ENCODE data around the gene SERPINA1. TPM values are rescaled to one million over a fixed set of nuclear protein-coding genes. Genes with fewer than 3 reads are reported as not detected.
A peak's percentile ranks its signal among the peaks of the same experiment; 100 is the strongest.

SERPINA1 gene
- total and polyA plus RNA-seq, 2 of the 13 experiments (the other 11 are each of a cell fraction or from before 2014, with no cell fraction given), result 3,266 to 11,015 TPM

- TF ChIP-seq ZNF513 (CRISPR knock-in tag; conservative IDR thresholded peaks at IDR 0.05), result no peak
- no peak for TF ChIP-seq DRAP1 (CRISPR knock-in tag; IDR thresholded peaks at IDR 0.05)
- TF ChIP-seq ZNF709 (CRISPR knock-in tag; IDR thresholded peaks at IDR 0.05), result peak; percentile 48; the same call in 1 of the 2 replicates
- TF ChIP-seq MBD4 (IDR thresholded peaks at IDR 0.05; ENCODE audit: borderline replicate concordance, low read length), result no peak
- no peak for TF ChIP-seq ZBTB42 (CRISPR knock-in tag; IDR thresholded peaks at IDR 0.05)
- no peak for TF ChIP-seq USF2 (IDR thresholded peaks at IDR 0.05; ENCODE audit: low read depth, low read length)
- TF ChIP-seq USF2 (CRISPR knock-in tag; IDR thresholded peaks at IDR 0.05; ENCODE audit: borderline replicate concordance), result no peak
- TF ChIP-seq REL (CRISPR knock-in tag; conservative IDR thresholded peaks at IDR 0.05), result 0 out of 2 replicates have a peak, but pooled peaks have one; percentile 23
- 0 out of 2 replicates have a peak, but pooled peaks have one; percentile 46 for TF ChIP-seq GZF1 (CRISPR knock-in tag; IDR thresholded peaks at IDR 0.05)
Measured at GRCh38 chr14:94379291-94380224, 8.8 kb downstream of the SERPINA1 start (continued).
